Suprapubic skin (tissue), 3 donors: ENCODE results near the gene ARMCX4.

Experiments
- CTCF ChIP-seq, 2 donors: fragments of 200-600 bp in 1 of 2; fragments of 450-650 bp in 1 of 2; sonication (generic) in 1 of 2; IDR thresholded peaks; one replicate each; pipeline ENCODE4 v1.5.1; 2016 to 2019; ENCODE audit warnings: antibody characterized with exemption in 2 of 2, mild to moderate bottlenecking in 1 of 2, moderate library complexity in 1 of 2
- POLR2AphosphoS5 ChIP-seq, 3 donors: sonication (generic); formaldehyde crosslinking; IDR thresholded peaks; one replicate each; pipeline ENCODE4 v1.6.1; 2017; ENCODE audit warnings: antibody characterized with exemption in 3 of 3

- TF ChIP-seq CTCF (IDR thresholded peaks at IDR 0.05), result no peak
- TF ChIP-seq POLR2AphosphoS5 (IDR thresholded peaks at IDR 0.05), result no peak
These were observed 33.2 kb upstream of the ARMCX4 start for GRCh38 chrX:101452056-101452455.
